ENCODE data around the gene PHC2. TPM values are rescaled to one million over a fixed set of nuclear protein-coding genes. Genes with fewer than 3 reads are reported as not detected.

Gene PHC2
- total and polyA plus RNA-seq, 2 of the 13 experiments (the other 11 are each of a cell fraction or from before 2014, with no cell fraction given) = 52.5 to 84.9 TPM

DNA sequence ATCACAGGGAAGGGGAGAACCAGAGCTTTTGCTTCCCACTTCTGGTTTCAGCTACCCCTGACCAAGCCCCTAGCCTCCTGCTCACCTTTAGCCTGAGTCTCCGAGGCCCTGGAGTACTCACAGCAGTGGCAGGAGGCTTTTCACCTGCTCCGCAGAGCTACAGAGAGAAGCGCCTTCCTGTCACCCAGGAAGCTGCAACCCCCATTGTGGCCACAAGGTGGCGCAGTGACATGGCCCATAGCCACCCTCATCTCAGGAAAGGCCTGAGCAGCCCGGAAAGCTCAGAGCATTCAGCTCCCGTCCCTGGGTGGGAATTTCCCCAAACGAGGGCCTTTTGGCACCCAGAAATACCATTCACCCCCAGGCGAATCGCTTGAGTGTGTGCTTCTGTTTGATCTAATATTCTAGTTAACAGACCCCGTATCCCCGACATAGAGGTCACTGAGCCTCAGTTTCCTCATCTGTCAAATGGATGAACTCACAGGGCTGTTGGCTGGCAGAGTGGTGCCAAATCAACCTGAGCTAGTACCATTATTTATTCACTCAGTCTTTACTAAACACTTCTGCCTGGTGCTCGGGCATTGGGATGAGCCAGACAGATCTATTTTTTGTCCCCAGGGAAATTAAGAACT lies 135.3 kb downstream of the PHC2 start (continued):
- TF ChIP-seq, protein P1, sequence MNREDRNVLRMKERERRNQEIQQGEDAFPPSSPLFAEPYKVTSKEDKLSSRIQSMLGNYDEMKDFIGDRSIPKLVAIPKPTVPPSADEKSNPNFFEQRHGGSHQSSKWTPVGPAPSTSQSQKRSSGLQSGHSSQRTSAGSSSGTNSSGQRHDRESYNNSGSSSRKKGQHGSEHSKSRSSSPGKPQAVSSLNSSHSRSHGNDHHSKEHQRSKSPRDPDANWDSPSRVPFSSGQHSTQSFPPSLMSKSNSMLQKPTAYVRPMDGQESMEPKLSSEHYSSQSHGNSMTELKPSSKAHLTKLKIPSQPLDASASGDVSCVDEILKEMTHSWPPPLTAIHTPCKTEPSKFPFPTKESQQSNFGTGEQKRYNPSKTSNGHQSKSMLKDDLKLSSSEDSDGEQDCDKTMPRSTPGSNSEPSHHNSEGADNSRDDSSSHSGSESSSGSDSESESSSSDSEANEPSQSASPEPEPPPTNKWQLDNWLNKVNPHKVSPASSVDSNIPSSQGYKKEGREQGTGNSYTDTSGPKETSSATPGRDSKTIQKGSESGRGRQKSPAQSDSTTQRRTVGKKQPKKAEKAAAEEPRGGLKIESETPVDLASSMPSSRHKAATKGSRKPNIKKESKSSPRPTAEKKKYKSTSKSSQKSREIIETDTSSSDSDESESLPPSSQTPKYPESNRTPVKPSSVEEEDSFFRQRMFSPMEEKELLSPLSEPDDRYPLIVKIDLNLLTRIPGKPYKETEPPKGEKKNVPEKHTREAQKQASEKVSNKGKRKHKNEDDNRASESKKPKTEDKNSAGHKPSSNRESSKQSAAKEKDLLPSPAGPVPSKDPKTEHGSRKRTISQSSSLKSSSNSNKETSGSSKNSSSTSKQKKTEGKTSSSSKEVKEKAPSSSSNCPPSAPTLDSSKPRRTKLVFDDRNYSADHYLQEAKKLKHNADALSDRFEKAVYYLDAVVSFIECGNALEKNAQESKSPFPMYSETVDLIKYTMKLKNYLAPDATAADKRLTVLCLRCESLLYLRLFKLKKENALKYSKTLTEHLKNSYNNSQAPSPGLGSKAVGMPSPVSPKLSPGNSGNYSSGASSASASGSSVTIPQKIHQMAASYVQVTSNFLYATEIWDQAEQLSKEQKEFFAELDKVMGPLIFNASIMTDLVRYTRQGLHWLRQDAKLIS (CRISPR knock-in tag; IDR thresholded peaks at IDR 0.05) = no peak
- TF ChIP-seq ZNF501 (CRISPR knock-in tag; IDR thresholded peaks at IDR 0.05) (peak; percentile 56; the same call in 1 of the 2 replicates), THAP11 (CRISPR knock-in tag; IDR thresholded peaks at IDR 0.05) (0 out of 2 replicates have a peak, but pooled peaks have one; percentile 38), ETV6 (CRISPR knock-in tag; conservative IDR thresholded peaks at IDR 0.05) (no peak), PITX1 (CRISPR knock-in tag; IDR thresholded peaks at IDR 0.05) (0 out of 2 replicates have a peak, but pooled peaks have one; percentile 22), ZFAT (CRISPR knock-in tag; conservative IDR thresholded peaks at IDR 0.05) (no peak), CHD4 (IDR thresholded peaks at IDR 0.05; ENCODE audit: borderline replicate concordance, low read length) (peak; percentile 34; the same call in 1 of the 2 replicates), ARHGAP35 (CRISPR knock-in tag; IDR thresholded peaks at IDR 0.05; ENCODE audit: borderline replicate concordance) (no peak), SPEN (CRISPR knock-in tag; IDR thresholded peaks at IDR 0.05; ENCODE audit: low read depth) (0 out of 2 replicates have a peak, but pooled peaks have one; percentile 31), TAF15 (IDR thresholded peaks at IDR 0.05; ENCODE audit: low read depth, low read length, poor library complexity, severe bottlenecking) (no peak), SMAD1 (CRISPR knock-in tag; IDR thresholded peaks at IDR 0.05; ENCODE audit: borderline replicate concordance, low read depth) (no peak), SALL1 (CRISPR knock-in tag; IDR thresholded peaks at IDR 0.05) (peak; percentile 68), RBM39 (IDR thresholded peaks at IDR 0.05; ENCODE audit: low read depth, low read length, poor library complexity, severe bottlenecking) (no peak), ZC3H4 (CRISPR knock-in tag; IDR thresholded peaks at IDR 0.05; ENCODE audit: borderline replicate concordance) (no peak)
- TF ChIP-seq, protein P2, sequence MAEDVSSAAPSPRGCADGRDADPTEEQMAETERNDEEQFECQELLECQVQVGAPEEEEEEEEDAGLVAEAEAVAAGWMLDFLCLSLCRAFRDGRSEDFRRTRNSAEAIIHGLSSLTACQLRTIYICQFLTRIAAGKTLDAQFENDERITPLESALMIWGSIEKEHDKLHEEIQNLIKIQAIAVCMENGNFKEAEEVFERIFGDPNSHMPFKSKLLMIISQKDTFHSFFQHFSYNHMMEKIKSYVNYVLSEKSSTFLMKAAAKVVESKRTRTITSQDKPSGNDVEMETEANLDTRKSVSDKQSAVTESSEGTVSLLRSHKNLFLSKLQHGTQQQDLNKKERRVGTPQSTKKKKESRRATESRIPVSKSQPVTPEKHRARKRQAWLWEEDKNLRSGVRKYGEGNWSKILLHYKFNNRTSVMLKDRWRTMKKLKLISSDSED (CRISPR knock-in tag; IDR thresholded peaks at IDR 0.05) = no peak
- TF ChIP-seq, protein P3, sequence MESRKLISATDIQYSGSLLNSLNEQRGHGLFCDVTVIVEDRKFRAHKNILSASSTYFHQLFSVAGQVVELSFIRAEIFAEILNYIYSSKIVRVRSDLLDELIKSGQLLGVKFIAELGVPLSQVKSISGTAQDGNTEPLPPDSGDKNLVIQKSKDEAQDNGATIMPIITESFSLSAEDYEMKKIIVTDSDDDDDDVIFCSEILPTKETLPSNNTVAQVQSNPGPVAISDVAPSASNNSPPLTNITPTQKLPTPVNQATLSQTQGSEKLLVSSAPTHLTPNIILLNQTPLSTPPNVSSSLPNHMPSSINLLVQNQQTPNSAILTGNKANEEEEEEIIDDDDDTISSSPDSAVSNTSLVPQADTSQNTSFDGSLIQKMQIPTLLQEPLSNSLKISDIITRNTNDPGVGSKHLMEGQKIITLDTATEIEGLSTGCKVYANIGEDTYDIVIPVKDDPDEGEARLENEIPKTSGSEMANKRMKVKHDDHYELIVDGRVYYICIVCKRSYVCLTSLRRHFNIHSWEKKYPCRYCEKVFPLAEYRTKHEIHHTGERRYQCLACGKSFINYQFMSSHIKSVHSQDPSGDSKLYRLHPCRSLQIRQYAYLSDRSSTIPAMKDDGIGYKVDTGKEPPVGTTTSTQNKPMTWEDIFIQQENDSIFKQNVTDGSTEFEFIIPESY (CRISPR knock-in tag; IDR thresholded peaks at IDR 0.05) = peak; percentile 72; the same call in 1 of the 2 replicates
- TF ChIP-seq, protein P4, sequence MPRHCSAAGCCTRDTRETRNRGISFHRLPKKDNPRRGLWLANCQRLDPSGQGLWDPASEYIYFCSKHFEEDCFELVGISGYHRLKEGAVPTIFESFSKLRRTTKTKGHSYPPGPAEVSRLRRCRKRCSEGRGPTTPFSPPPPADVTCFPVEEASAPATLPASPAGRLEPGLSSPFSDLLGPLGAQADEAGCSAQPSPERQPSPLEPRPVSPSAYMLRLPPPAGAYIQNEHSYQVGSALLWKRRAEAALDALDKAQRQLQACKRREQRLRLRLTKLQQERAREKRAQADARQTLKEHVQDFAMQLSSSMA (CRISPR knock-in tag; IDR thresholded peaks at IDR 0.05) = no peak
- TF ChIP-seq, protein P5, sequence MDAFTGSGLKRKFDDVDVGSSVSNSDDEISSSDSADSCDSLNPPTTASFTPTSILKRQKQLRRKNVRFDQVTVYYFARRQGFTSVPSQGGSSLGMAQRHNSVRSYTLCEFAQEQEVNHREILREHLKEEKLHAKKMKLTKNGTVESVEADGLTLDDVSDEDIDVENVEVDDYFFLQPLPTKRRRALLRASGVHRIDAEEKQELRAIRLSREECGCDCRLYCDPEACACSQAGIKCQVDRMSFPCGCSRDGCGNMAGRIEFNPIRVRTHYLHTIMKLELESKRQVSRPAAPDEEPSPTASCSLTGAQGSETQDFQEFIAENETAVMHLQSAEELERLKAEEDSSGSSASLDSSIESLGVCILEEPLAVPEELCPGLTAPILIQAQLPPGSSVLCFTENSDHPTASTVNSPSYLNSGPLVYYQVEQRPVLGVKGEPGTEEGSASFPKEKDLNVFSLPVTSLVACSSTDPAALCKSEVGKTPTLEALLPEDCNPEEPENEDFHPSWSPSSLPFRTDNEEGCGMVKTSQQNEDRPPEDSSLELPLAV (CRISPR knock-in tag; conservative IDR thresholded peaks at IDR 0.05; ENCODE audit: low read depth) = no peak
- TF ChIP-seq, protein P6, sequence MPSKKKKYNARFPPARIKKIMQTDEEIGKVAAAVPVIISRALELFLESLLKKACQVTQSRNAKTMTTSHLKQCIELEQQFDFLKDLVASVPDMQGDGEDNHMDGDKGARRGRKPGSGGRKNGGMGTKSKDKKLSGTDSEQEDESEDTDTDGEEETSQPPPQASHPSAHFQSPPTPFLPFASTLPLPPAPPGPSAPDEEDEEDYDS (CRISPR knock-in tag; IDR thresholded peaks at IDR 0.05) = no peak

Measured in HepG2 (cell line).